ENCODE data around the gene DDX54.
A peak's percentile ranks its signal among the peaks of the same experiment; 100 is the strongest.

The DDX54 gene

GRCh38 chr12:113167868-113168267, 17.4 kb downstream of the DDX54 start:
- H2BK120ac ChIP-seq (ENCODE audit: low read depth, low read length), result no peak overlapping the region
- no peak overlapping the region for H3K14ac ChIP-seq (ENCODE audit: low read length in 2 of 2)
- no peaks in the 10 kb centered on the region for H3K27me3 ChIP-seq (ENCODE audit: control insufficient read depth in 1 of 2, insufficient read depth in 1 of 2, low read length in 2 of 2)
- no peak overlapping the region for H3K27ac ChIP-seq (ENCODE audit: low read length, poor library complexity, severe bottlenecking)
- H3K36me3 ChIP-seq (ENCODE audit: control insufficient read depth in 1 of 2, insufficient read depth in 2 of 2, low read depth in 1 of 2, low read length in 2 of 2), result peaks cover 79 to 88% of the 10 kb centered on the region in 2 experiments
- no peak overlapping the region for H2AK5ac ChIP-seq (ENCODE audit: low read length, severe bottlenecking)
- H3K4me3 ChIP-seq (ENCODE audit: insufficient read depth in 1 of 2, low read depth in 1 of 2, low read length in 2 of 2), result peak overlapping the region in 1 of 2 experiments; percentile 22
- peaks cover 32% of the 10 kb centered on the region for H3K79me1 ChIP-seq (replicated peaks; ENCODE audit: low read length, poor library complexity, severe bottlenecking)
- H3K4me2 ChIP-seq (ENCODE audit: low read length, poor library complexity, severe bottlenecking), result no peak overlapping the region
- H3K18ac ChIP-seq (ENCODE audit: low read depth in 1 of 2, low read length in 2 of 2), result no peak overlapping the region
- DNase-seq, result no peak
- H2BK5ac ChIP-seq (ENCODE audit: low read depth, low read length, poor library complexity, severe bottlenecking), result no peak overlapping the region
- peaks cover 24% of the 10 kb centered on the region for H3K4me1 ChIP-seq (ENCODE audit: control insufficient read depth, insufficient read depth, low read depth, low read length)
- no peak overlapping the region for H3K23ac ChIP-seq (ENCODE audit: low read length in 2 of 2)
- H2BK12ac ChIP-seq (ENCODE audit: low read length in 2 of 2), result no peak overlapping the region
- H3K9ac ChIP-seq (ENCODE audit: low read length), result no peak overlapping the region
- WGBS, result 96% methylated on average over 10 of the region's 10 CpGs
- no peak overlapping the region for H4K91ac ChIP-seq (ENCODE audit: low read length)
- H4K8ac ChIP-seq (ENCODE audit: low read length), result no peak overlapping the region
- H2BK15ac ChIP-seq (ENCODE audit: low read depth, poor library complexity, severe bottlenecking), result no peak overlapping the region
- no peaks in the 10 kb centered on the region for H3K9me3 ChIP-seq (ENCODE audit: control insufficient read depth, low read length)
- H3K4ac ChIP-seq (ENCODE audit: low read depth in 1 of 2, low read length in 2 of 2), result no peak overlapping the region
- H2AFZ ChIP-seq (ENCODE audit: low read depth, low read length), result no peak overlapping the region

- Histone ChIP-seq H3K27ac (ENCODE audit: low read length, poor library complexity, severe bottlenecking) (no peak overlapping the region), H3K4me2 (ENCODE audit: low read length, poor library complexity, severe bottlenecking) (no peak overlapping the region), H2AFZ (ENCODE audit: low read depth, low read length) (no peak overlapping the region), H3K4me1 (ENCODE audit: control insufficient read depth, insufficient read depth, low read depth, low read length) (peaks cover 29% of the 10 kb centered on the region), H4K91ac (ENCODE audit: low read length) (peak overlapping the region; percentile 25), H2BK5ac (ENCODE audit: low read depth, low read length, poor library complexity, severe bottlenecking) (peak overlapping the region; percentile 22), H3K18ac (ENCODE audit: low read depth in 1 of 2, low read length in 2 of 2) (no peak overlapping the region), H3K79me1 (replicated peaks; ENCODE audit: low read length, poor library complexity, severe bottlenecking) (peaks cover 20% of the 10 kb centered on the region), H4K8ac (ENCODE audit: low read length) (no peak overlapping the region), H3K9ac (ENCODE audit: low read length) (no peak overlapping the region), H2AK5ac (ENCODE audit: low read length, severe bottlenecking) (no peak overlapping the region), H2BK15ac (ENCODE audit: low read depth, poor library complexity, severe bottlenecking) (no peak overlapping the region), H3K36me3 (ENCODE audit: control insufficient read depth in 1 of 2, insufficient read depth in 2 of 2, low read depth in 1 of 2, low read length in 2 of 2) (peaks cover 75 to 80% of the 10 kb centered on the region in 2 experiments), H3K9me3 (ENCODE audit: control insufficient read depth, low read length) (no peaks in the 10 kb centered on the region), H3K4ac (ENCODE audit: low read depth in 1 of 2, low read length in 2 of 2) (no peak overlapping the region), H3K14ac (ENCODE audit: low read length in 2 of 2) (peak overlapping the region in 1 of 2 experiments; percentile 44), H2BK12ac (ENCODE audit: low read length in 2 of 2) (no peak overlapping the region), H3K27me3 (ENCODE audit: control insufficient read depth in 1 of 2, insufficient read depth in 1 of 2, low read length in 2 of 2) (no peaks in the 10 kb centered on the region), H3K4me3 (ENCODE audit: insufficient read depth in 1 of 2, low read depth in 1 of 2, low read length in 2 of 2) (no peak overlapping the region), H2BK120ac (ENCODE audit: low read depth, low read length) (no peak overlapping the region), H3K23ac (ENCODE audit: low read length in 2 of 2) (no peak overlapping the region)
- no peak for DNase-seq
- WGBS, result 95% methylated on average over 32 of the region's 32 CpGs
Observed at GRCh38 chr12:113165521-113166450, 19.5 kb downstream of the DDX54 start.

GRCh38 chr12:113164014-113164413, 21.3 kb downstream of the DDX54 start:
- WGBS, result 96% methylated on average over 13 of the region's 13 CpGs
- H3K9me3 ChIP-seq (ENCODE audit: control insufficient read depth, low read length), result no peaks in the 10 kb centered on the region
- H3K36me3 ChIP-seq (ENCODE audit: control insufficient read depth in 1 of 2, insufficient read depth in 2 of 2, low read depth in 1 of 2, low read length in 2 of 2), result peaks cover 78 to 85% of the 10 kb centered on the region in 2 experiments
- H4K8ac ChIP-seq (ENCODE audit: low read length), result no peak overlapping the region
- H4K91ac ChIP-seq (ENCODE audit: low read length), result no peak overlapping the region
- H3K27ac ChIP-seq (ENCODE audit: low read length, poor library complexity, severe bottlenecking), result no peak overlapping the region
- no peak overlapping the region for H2AFZ ChIP-seq (ENCODE audit: low read depth, low read length)
- no peak overlapping the region for H3K4ac ChIP-seq (ENCODE audit: low read depth in 1 of 2, low read length in 2 of 2)
- no peak overlapping the region for H2AK5ac ChIP-seq (ENCODE audit: low read length, severe bottlenecking)
- no peak overlapping the region for H2BK15ac ChIP-seq (ENCODE audit: low read depth, poor library complexity, severe bottlenecking)
- H3K4me1 ChIP-seq (ENCODE audit: control insufficient read depth, insufficient read depth, low read depth, low read length), result peaks cover 35% of the 10 kb centered on the region
- no peak for DNase-seq
- H3K9ac ChIP-seq (ENCODE audit: low read length), result no peak overlapping the region
- no peak overlapping the region for H3K14ac ChIP-seq (ENCODE audit: low read length in 2 of 2)
- no peak overlapping the region for H3K4me3 ChIP-seq (ENCODE audit: insufficient read depth in 1 of 2, low read depth in 1 of 2, low read length in 2 of 2)
- H3K4me2 ChIP-seq (ENCODE audit: low read length, poor library complexity, severe bottlenecking), result no peak overlapping the region
- no peak overlapping the region for H3K23ac ChIP-seq (ENCODE audit: low read length in 2 of 2)
- H3K27me3 ChIP-seq (ENCODE audit: control insufficient read depth in 1 of 2, insufficient read depth in 1 of 2, low read length in 2 of 2), result no peaks in the 10 kb centered on the region
- H2BK120ac ChIP-seq (ENCODE audit: low read depth, low read length), result no peak overlapping the region
- no peak overlapping the region for H2BK5ac ChIP-seq (ENCODE audit: low read depth, low read length, poor library complexity, severe bottlenecking)
- H3K79me1 ChIP-seq (replicated peaks; ENCODE audit: low read length, poor library complexity, severe bottlenecking), result peaks cover 18% of the 10 kb centered on the region
- H2BK12ac ChIP-seq (ENCODE audit: low read length in 2 of 2), result no peak overlapping the region
- H3K18ac ChIP-seq (ENCODE audit: low read depth in 1 of 2, low read length in 2 of 2), result no peak overlapping the region

- Histone ChIP-seq H3K4me3 (ENCODE audit: insufficient read depth in 1 of 2, low read depth in 1 of 2, low read length in 2 of 2) (no peak overlapping the region), H3K4ac (ENCODE audit: low read depth in 1 of 2, low read length in 2 of 2) (no peak overlapping the region), H3K23ac (ENCODE audit: low read length in 2 of 2) (no peak overlapping the region), H3K9ac (ENCODE audit: low read length) (no peak overlapping the region), H3K9me3 (ENCODE audit: control insufficient read depth, low read length) (no peaks in the 10 kb centered on the region), H2BK120ac (ENCODE audit: low read depth, low read length) (no peak overlapping the region), H3K79me1 (replicated peaks; ENCODE audit: low read length, poor library complexity, severe bottlenecking) (peaks cover 16% of the 10 kb centered on the region), H3K14ac (ENCODE audit: low read length in 2 of 2) (no peak overlapping the region), H3K27me3 (ENCODE audit: control insufficient read depth in 1 of 2, insufficient read depth in 1 of 2, low read length in 2 of 2) (no peaks in the 10 kb centered on the region), H3K27ac (ENCODE audit: low read length, poor library complexity, severe bottlenecking) (no peak overlapping the region), H3K4me1 (ENCODE audit: control insufficient read depth, insufficient read depth, low read depth, low read length) (peaks cover 35% of the 10 kb centered on the region), H4K8ac (ENCODE audit: low read length) (no peak overlapping the region), H2AFZ (ENCODE audit: low read depth, low read length) (no peak overlapping the region), H2AK5ac (ENCODE audit: low read length, severe bottlenecking) (no peak overlapping the region), H4K91ac (ENCODE audit: low read length) (no peak overlapping the region), H3K18ac (ENCODE audit: low read depth in 1 of 2, low read length in 2 of 2) (no peak overlapping the region), H2BK5ac (ENCODE audit: low read depth, low read length, poor library complexity, severe bottlenecking) (no peak overlapping the region), H3K36me3 (ENCODE audit: control insufficient read depth in 1 of 2, insufficient read depth in 2 of 2, low read depth in 1 of 2, low read length in 2 of 2) (peaks cover 79 to 85% of the 10 kb centered on the region in 2 experiments), H2BK15ac (ENCODE audit: low read depth, poor library complexity, severe bottlenecking) (no peak overlapping the region), H2BK12ac (ENCODE audit: low read length in 2 of 2) (no peak overlapping the region), H3K4me2 (ENCODE audit: low read length, poor library complexity, severe bottlenecking) (no peak overlapping the region)
- 93% methylated on average over 12 of the region's 12 CpGs for WGBS
- no peak for DNase-seq
Observed at GRCh38 chr12:113163030-113163360, 22.3 kb downstream of the DDX54 start.

Data from mesenchymal stem cell (in vitro differentiated cells and primary cell).